GM21360 (cell line): Measurements from ENCODE around the gene FEM1C.

Experiments used
- ATAC-seq: cut with Tn5 transposase; IDR thresholded peaks from one replicate; pipeline ENCODE4 v1.9.1; 2021; ENCODE audit warnings: mild to moderate bottlenecking, moderate library complexity; ENCODE audit not compliant: unreplicated experiment

FEM1C gene

DNA sequence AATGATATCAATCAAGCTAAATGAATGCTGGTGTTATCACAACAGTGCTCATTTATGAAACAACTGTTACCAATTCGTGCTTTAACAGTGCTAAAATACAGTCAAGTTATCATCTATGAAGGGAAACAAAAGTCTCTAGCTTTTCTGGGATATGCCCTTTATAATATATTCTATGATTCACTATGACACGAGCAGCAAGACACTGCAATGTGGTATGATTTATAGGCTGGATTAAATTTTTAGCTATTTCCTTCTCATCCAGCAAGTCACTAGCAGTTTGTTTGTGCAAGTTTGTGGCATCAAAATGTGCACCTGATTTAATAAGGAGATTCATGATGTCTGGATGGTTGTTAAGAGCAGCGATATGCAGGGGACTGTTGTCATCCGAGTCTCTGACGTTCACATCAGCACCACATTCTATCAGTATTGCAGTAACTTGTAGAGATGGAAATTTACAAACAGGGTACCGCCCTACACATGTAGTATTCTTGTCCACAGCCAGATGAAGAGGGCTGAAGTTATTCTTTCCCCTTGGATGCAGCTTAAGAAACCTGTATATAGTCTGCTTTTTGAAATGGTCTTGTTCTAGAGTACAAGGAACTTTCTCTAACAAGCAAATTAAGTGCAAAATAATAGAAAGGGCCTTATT lies 20.3 kb downstream of the FEM1C start:
- ATAC-seq = no peak

GRCh38 chr5:115522832-115523403 lies 21.7 kb downstream of the FEM1C start:
- ATAC-seq = no peak

DNA sequence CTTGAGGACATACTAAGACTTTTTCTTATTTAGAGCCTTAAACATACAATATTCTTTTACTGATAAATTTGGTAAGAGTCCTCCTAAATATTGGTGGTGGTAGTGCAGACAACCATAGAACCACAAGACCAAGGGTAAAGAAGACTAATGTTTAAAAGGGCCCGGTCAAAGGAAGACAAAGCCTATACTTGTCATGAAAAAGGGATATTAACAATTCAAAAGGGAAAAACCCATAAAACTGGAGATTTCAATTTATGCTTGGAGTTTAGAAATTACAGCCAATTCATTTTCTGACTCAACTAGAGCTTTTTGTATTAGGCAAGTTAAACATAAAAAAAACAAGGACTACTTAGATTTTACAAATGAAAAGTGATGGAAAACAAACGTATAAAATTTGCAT lies 24.4 kb downstream of the FEM1C start:
- ATAC-seq = no peak

DNA sequence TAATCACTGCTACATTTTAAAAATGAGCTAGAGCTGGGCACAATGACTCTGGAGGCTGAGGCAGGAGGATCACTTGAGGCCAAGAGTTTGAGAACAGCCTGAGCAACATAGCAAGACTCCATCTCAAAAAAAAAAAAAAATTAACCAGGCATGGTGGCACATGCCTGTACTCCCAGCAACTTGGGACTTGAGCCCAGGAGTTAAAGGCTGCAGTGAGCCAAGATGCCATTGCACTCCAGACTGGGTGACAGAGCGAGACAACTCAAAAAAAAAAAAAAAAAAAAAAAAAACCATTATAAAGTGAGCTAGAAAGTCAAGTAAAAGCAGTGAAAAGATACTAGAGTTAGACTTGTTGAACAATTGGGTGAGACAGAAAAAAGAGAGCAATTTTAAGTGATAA lies 28.2 kb downstream of the FEM1C start:
- ATAC-seq = no peak

DNA sequence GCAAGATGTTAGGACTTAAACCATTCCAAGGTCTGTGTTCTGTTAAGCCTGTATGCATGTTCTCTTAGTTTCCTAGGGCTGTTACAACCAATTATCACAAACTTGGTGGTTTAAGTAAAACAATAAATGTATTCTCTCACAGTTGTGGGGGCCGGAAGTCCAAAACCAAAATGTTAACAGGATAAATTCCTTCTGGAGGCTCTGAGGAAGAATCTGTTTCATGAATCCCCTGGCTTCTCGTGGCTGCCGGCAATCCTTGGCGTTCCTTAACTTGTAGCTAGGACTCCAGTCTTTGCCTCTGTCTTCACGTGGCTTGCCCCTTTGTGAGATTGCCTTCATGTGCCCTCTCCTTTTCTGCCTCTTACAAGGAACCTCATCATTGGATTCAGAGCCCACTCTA lies 30.4 kb downstream of the FEM1C start:
- ATAC-seq = no peak

DNA sequence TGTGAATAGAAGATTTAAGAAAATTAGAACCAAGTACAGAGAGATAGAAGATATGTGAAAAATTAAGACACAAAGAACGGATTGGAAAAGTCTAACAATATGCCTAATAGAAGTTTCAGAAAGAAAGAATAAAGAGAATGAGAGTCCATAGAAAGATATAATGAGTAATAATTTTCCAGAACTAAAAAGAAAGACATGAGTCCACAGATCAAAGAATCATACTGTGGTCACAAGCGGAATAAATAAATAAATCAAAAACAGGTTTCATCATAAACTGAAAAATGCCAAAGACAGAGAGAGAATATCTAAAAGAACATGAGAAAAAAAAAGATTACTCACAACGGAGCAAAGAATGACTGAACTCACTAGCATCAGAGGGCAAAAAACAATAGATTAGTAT lies 32.9 kb downstream of the FEM1C start:
- ATAC-seq = no peak

DNA sequence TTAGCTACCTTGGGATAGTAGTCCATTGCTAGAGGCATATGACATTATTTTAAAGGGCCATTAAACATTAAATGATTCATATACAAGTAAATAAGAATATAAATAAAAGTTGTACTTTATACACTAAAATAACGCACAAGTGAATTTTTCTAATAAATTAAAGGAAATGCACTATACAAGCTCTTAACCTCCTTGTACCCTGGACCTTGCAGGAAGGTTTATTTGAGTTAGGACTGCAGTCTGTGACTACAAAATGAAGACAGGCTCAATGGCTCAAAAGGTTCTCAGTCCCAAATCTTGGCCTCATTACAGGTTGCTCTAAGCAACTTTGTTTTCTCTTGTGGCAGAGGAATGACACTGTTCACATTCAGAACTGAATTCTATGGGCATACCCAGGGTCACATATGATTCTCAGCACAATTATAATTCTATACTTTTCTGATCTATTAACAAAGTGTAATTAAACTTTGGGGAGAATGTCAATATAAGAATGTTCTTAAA lies 34.4 kb downstream of the FEM1C start:
- ATAC-seq = no peak

- ATAC-seq = no peak
Observed at GRCh38 chr5:115509547-115509946, 35.0 kb downstream of the FEM1C start.

DNA sequence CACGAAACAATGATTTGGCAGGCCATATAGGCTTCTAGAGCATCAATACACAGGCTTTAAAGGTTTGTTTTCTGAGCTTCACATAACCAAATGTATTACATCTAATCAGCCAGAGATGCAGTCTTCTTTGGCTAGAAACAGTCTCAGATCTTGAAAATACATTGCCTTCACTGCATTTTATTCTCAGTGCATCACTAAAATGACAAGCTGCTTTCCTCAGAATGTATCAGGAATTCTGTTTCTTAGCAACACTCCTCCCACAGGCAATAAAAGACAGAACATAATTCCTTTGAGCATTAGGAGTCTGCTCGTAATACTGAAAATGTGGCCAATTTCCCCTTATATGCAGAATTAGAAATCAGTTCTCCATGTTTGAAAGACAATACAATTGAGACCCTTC lies 36.9 kb downstream of the FEM1C start:
- ATAC-seq = no peak

DNA sequence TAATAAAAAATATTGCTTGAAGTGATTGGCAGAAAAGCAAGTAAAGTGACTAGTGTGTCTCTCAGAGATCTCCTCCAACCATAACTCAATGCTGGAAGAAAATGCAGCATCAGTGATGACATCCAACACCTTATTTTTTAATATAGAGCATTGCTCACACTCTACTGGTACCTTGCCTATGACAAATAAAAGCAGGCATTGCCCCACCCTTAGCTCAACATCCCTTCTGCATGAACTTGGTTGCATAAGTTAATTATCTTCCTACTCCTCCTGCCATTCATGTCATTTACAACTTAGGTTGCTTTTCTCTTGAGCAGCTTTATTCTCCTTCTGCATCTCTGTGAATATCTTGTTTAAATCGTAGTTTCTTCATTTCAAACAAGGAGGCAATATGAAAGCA lies 41.2 kb downstream of the FEM1C start:
- ATAC-seq = no peak

- ATAC-seq = no peak
Observed at GRCh38 chr5:115501464-115502210, 42.9 kb downstream of the FEM1C start.

DNA sequence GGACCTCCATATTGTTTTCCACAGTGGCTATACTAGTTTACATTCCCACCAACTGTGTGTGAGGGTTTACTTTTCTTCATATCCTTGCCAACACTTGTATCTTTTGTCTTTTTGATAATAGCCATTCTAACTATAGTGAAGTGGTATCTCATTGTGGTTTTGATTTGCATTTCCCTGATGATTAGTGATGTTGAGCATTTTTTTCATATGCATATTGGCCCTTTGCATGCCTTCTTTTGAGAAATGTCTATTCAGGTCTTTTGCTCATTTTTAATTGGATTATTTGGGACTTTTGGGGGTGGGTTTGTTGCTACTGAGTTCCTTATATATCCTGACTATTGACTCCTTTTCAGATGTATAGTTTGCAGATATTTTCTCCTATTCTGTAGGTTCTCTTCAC lies 44.4 kb downstream of the FEM1C start:
- no peak for ATAC-seq

DNA sequence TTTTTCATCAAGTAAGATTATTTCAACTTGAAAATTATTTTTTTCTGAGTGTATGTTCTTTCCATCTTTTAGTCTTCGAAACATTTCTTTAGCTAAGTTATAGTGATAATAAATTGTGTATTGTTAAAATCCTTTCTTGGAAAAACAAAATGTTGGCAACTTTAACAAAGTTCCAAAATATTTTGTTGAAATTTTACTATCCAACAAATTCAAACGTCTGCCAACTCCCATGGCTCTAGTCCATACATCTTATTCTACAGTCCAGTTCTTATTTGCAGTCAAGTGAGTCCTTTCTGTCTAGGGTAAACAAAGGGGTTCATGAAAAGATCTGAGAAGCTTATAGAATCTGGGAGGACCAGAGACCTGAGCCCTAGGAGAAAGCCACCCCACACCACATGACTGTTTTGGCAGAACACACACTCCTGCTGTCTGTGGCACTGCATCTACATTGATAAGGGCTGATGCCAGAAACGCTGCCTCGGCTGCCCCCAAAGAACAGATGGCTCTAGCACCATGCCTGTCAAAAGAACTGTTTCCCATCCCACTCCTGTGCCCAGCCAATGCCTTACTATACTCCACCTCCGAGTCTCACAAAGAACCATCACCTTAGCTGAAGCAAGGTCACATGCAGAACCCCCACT lies 47.5 kb downstream of the FEM1C start:
- no peak for ATAC-seq

- no peak for ATAC-seq
Observed at GRCh38 chr5:115494570-115495289, 49.8 kb downstream of the FEM1C start.

GRCh38 chr5:115490596-115490995 lies 54.0 kb downstream of the FEM1C start:
- no peak for ATAC-seq

GRCh38 chr5:115489733-115490132 lies 54.8 kb downstream of the FEM1C start:
- ATAC-seq = no peak

- no peak for ATAC-seq
Observed at GRCh38 chr5:115487756-115488155, 56.8 kb downstream of the FEM1C start.

DNA sequence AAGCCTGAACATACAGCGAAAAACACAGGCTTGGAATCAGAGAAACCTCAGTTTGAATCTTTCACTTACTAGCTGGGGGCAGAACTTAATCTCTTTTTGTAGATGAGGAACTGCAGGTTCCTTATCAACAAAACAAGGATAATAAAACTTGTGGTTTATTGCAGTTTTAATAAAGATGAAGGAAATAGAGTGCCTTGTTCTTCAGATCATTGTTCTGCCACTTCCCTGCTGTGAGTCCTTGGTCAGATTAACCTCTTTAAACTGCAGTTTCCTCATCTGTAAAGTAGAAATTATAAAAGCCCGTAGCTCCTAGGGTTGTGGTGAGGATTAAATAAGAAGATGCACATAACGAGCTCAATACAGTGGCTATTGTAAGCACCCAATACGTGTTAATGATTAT lies 57.4 kb downstream of the FEM1C start:
- no peak for ATAC-seq

GRCh38 chr5:115486728-115487127 lies 57.8 kb downstream of the FEM1C start:
- no peak for ATAC-seq

- ATAC-seq = no peak
Observed at GRCh38 chr5:115484368-115484767, 60.2 kb downstream of the FEM1C start.

DNA sequence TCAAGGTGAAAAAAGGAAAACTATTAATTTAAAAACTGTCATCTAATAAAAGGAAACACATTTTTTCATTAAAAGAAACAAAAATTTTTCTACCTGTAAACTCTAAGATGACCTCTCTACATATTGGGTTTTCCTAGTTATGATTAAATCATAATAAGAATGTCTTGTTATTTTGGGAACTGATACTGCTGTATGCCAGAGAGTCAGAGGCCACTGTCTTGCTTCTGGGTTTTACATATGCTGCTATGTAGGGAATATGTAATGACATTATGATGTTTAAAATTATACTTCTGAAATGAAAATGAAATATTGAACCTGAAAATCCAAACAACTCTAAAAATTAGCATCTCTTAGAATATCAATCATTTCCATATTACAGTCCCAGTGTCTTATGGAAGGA lies 63.7 kb downstream of the FEM1C start:
- ATAC-seq = no peak
